GM19372 (cell line): Measurements from ENCODE around the gene LIPG.
"Not testable (repeated sequence)": the region's sequence is repeated elsewhere in the genome, so short reads cannot be mapped to it uniquely, and the experiment has no call there.

Source experiments
- ATAC-seq: cut with Tn5 transposase; IDR thresholded peaks from one replicate; pipeline ENCODE4 v1.9.1; 2021; ENCODE audit warnings: mild to moderate bottlenecking, low read depth, moderate library complexity; ENCODE audit not compliant: unreplicated experiment

The LIPG gene

GRCh38 chr18:49546278-49546677 is 15.6 kb upstream of the LIPG start:
- ATAC-seq, result no peak

GRCh38 chr18:49546719-49547273 is 15.1 kb upstream of the LIPG start:
- ATAC-seq, result no peak

GRCh38 chr18:49547701-49548100 is 14.2 kb upstream of the LIPG start:
- no peak for ATAC-seq

- ATAC-seq, result no peak
These were observed 13.6 kb upstream of the LIPG start for GRCh38 chr18:49548229-49548636.

- no peak for ATAC-seq
These were observed 11.1 kb upstream of the LIPG start for GRCh38 chr18:49550621-49551339.

- no peak for ATAC-seq
These were observed 8.9 kb upstream of the LIPG start for GRCh38 chr18:49553003-49553402.

GRCh38 chr18:49555641-49556040 is 6.2 kb upstream of the LIPG start:
- ATAC-seq, result no peak

GRCh38 chr18:49558356-49558755 is 3.5 kb upstream of the LIPG start:
- ATAC-seq, result no peak

GRCh38 chr18:49559326-49559931 is 2.4 kb upstream of the LIPG start:
- ATAC-seq, result not testable (repeated sequence)

GRCh38 chr18:49560277-49560623 is 1.6 kb upstream of the LIPG start:
- no peak for ATAC-seq

GRCh38 chr18:49560624-49561288 is 1.1 kb upstream of the LIPG start:
- ATAC-seq, result no peak

- ATAC-seq, result no peak
These were observed 748 bp downstream of the LIPG start for GRCh38 chr18:49562481-49563129.

- no peak for ATAC-seq
These were observed 1.3 kb downstream of the LIPG start for GRCh38 chr18:49563130-49563540.

GRCh38 chr18:49563701-49564517 is 2.1 kb downstream of the LIPG start:
- no peak for ATAC-seq

GRCh38 chr18:49564518-49564834 is 2.6 kb downstream of the LIPG start:
- ATAC-seq, result no peak

- ATAC-seq, result no peak
These were observed 3.2 kb downstream of the LIPG start for GRCh38 chr18:49565101-49565500.

- no peak for ATAC-seq
These were observed 3.8 kb downstream of the LIPG start for GRCh38 chr18:49565612-49566011.

- no peak for ATAC-seq
These were observed 4.4 kb downstream of the LIPG start for GRCh38 chr18:49566217-49566770.

- no peak for ATAC-seq
These were observed 5.1 kb downstream of the LIPG start for GRCh38 chr18:49566985-49567384.

- no peak for ATAC-seq
These were observed 7.9 kb downstream of the LIPG start for GRCh38 chr18:49569724-49570123.
